ENCODE results near the gene SPRED3.

DNA sequence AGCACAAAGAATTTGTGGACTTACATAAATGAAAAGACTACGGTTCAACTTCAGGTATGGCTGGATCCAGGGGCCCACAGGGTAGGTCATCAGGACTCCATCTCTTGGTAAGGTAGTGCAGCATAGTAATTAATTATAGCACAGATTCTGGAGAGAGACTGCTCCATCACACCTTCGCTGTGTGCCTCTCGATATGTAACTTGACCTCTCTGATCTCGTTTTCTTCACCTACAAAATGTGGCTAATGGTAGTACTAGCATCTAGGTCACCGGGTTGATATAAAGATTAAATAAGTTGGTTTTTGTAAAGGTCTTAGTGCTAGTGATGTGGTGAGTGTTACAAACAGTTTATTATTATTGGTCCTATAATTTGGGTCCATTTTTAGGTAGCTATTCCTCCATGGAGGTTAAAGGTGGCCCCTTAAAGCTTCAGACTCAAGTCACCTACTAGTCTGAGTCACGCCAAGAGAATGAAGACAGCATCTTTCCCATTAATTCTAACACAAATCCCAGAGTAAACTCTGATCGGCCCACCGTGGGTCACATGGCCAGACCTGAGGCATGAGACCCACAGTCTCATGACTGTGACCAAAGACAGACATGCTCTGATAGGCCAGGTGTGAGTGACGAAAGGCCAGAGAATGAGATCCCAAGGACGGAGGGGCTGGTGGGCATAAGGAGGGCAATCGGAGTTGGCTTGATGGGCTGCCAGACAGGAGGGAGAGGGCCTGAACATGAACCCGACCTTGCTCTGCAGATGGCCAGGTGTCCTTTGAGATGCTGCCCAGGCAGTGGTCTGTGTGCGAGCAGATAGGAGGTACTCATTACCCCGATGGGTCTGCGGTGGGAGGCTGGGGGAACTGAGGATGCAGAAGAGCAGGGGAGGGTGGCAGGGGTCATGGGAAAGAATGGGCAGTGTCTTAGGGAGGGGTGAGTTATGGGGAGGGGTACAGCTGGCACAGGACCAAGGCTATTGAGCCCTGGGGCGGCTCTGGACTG is 32.5 kb upstream of the SPRED3 start:
- TF ChIP-seq, protein P1, sequence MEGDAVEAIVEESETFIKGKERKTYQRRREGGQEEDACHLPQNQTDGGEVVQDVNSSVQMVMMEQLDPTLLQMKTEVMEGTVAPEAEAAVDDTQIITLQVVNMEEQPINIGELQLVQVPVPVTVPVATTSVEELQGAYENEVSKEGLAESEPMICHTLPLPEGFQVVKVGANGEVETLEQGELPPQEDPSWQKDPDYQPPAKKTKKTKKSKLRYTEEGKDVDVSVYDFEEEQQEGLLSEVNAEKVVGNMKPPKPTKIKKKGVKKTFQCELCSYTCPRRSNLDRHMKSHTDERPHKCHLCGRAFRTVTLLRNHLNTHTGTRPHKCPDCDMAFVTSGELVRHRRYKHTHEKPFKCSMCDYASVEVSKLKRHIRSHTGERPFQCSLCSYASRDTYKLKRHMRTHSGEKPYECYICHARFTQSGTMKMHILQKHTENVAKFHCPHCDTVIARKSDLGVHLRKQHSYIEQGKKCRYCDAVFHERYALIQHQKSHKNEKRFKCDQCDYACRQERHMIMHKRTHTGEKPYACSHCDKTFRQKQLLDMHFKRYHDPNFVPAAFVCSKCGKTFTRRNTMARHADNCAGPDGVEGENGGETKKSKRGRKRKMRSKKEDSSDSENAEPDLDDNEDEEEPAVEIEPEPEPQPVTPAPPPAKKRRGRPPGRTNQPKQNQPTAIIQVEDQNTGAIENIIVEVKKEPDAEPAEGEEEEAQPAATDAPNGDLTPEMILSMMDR (IDR thresholded peaks at IDR 0.05): no peak
- no peak for TF ChIP-seq EZH2 (IDR thresholded peaks at IDR 0.05; ENCODE audit: borderline replicate concordance, insufficient read depth, low read depth, low read length, poor library complexity, severe bottlenecking)

Data from B cell (primary cell).